Activated T-helper 1 cell treated with anti-CD3 and anti-CD28 coated beads, Interleukin-12 subunit alpha, Interleukin-12 subunit beta, Interleukin-2, Interleukin-4 antibody, amounts not matched to agents 30 ng/mL and 10 ng/mL and 1 ng/mL, durations not matched to agents 14 hours and 24 hours and 36 hours (primary cell): Measurements from ENCODE around the gene NBPF10. TPM values are rescaled to one million over a fixed set of nuclear protein-coding genes. Genes with fewer than 3 reads are reported as not detected.
"Not testable (repeated sequence)": the region's sequence is repeated elsewhere in the genome, so short reads cannot be mapped to it uniquely, and the experiment has no call there.

ENCODE experiments used
- DNase-seq: peaks from one replicate; pipeline ENCODE4 v3.0.0; 2021; ENCODE audit warnings: low spot score
- H3K27ac Mint-ChIP-seq: one replicate; pipeline ENCODE4 v1.8.0; 2021; ENCODE audit warnings: mild to moderate bottlenecking, mixed read lengths
- H3K27me3 Mint-ChIP-seq: one replicate; pipeline ENCODE4 v1.8.0; 2022; ENCODE audit warnings: mild to moderate bottlenecking, moderate library complexity, mixed read lengths; ENCODE audit not compliant: insufficient read depth
- H3K36me3 Mint-ChIP-seq: one replicate; pipeline ENCODE4 v1.8.0; 2021; ENCODE audit warnings: low read depth, mixed read lengths
- H3K4me1 Mint-ChIP-seq: one replicate; pipeline ENCODE4 v1.8.0; 2021; ENCODE audit warnings: low read depth, mixed read lengths
- H3K4me3 Mint-ChIP-seq: one replicate; pipeline ENCODE4 v1.8.0; 2021; ENCODE audit warnings: mild to moderate bottlenecking, moderate library complexity, mixed read lengths
- H3K9me3 Mint-ChIP-seq: one replicate; pipeline ENCODE4 v1.8.0; 2021; ENCODE audit warnings: mixed read lengths
- intact Hi-C: fragments of 100-400 bp; cut with micrococcal nuclease; formaldehyde crosslinking; loops from one replicate; pipeline ENCODE4 v1.15.1; 2024
- total RNA-seq: library from RNA; stranded (reverse); gene quantifications from 2 replicates; pipeline ENCODE4 v1.2.3, GENCODE V29; 2022

The NBPF10 gene, protein sequence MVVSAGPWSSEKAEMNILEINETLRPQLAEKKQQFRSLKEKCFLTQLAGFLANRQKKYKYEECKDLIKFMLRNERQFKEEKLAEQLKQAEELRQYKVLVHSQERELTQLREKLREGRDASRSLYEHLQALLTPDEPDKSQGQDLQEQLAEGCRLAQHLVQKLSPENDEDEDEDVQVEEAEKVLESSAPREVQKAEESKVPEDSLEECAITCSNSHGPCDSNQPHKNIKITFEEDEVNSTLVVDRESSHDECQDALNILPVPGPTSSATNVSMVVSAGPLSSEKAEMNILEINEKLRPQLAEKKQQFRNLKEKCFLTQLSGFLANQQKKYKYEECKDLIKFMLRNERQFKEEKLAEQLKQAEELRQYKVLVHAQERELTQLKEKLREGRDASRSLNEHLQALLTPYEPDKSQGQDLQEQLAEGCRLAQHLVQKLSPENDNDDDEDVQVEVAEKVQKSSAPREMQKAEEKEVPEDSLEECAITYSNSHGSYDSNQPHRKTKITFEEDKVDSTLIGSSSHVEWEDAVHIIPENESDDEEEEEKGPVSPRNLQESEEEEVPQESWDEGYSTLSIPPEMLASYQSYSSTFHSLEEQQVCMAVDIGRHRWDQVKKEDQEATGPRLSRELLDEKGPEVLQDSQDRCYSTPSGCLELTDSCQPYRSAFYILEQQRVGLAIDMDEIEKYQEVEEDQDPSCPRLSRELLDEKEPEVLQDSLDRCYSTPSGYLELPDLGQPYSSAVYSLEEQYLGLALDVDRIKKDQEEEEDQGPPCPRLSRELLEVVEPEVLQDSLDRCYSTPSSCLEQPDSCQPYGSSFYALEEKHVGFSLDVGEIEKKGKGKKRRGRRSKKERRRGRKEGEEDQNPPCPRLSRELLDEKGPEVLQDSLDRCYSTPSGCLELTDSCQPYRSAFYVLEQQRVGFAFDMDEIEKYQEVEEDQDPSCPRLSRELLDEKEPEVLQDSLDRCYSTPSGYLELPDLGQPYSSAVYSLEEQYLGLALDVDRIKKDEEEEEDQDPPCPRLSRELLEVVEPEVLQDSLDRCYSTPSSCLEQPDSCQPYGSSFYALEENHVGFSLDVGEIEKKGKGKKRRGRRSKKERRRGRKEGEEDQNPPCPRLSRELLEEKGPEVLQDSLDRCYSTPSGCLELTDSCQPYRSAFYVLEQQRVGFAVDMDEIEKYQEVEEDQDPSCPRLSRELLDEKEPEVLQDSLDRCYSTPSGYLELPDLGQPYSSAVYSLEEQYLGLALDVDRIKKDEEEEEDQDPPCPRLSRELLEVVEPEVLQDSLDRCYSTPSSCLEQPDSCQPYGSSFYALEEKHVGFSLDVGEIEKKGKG (N-terminal part only)
- 3.6 and 3.7 TPM in 2 replicates for total RNA-seq

DNA sequence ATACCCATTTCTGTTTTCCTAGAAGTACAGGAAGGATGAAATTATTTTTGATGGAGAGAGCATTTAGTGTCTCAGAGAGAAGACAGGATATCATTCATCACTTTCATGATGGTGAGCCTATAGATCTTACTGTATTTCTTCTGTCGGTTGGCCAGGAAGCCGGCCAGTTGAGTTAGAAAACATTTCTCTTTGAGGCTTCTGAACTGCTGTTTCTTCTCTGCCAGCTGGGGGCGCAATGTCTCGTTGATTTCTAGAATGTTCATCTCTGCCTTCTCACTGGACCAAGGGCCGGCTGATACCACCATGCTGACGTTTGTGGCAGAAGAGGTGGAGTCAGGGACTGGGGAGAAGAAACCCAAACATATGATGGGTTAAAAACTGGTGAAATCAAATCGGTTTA is at the start of gene NBPF10:
NBPF10 (minus strand) TSS at position 340 of the 400 bp plus-strand sequence; CDS start at position 305, 35 bp downstream.
- H3K27me3 Mint-ChIP-seq, H3K4me3 Mint-ChIP-seq, H3K27ac Mint-ChIP-seq, DNase-seq, intact Hi-C loops, H3K4me1 Mint-ChIP-seq, H3K9me3 Mint-ChIP-seq, H3K36me3 Mint-ChIP-seq: not testable (repeated sequence)

- H3K4me3 Mint-ChIP-seq: not testable (repeated sequence)
These were observed 29.9 kb upstream of the NBPF10 start for GRCh38 chr1:146174531-146174930.

GRCh38 chr1:146167740-146168139 is 23.1 kb upstream of the NBPF10 start:
- H3K36me3 Mint-ChIP-seq, intact Hi-C loops, H3K27me3 Mint-ChIP-seq, H3K4me1 Mint-ChIP-seq, H3K9me3 Mint-ChIP-seq, H3K27ac Mint-ChIP-seq, DNase-seq, H3K4me3 Mint-ChIP-seq: not testable (repeated sequence)

More at GRCh38 chr1:146174531-146174930, 29.9 kb upstream of the NBPF10 start:
- H3K27me3 Mint-ChIP-seq, H3K9me3 Mint-ChIP-seq, H3K4me1 Mint-ChIP-seq, intact Hi-C loops, H3K36me3 Mint-ChIP-seq, DNase-seq, H3K27ac Mint-ChIP-seq: not testable (repeated sequence)

- H3K36me3 Mint-ChIP-seq, H3K9me3 Mint-ChIP-seq, H3K27me3 Mint-ChIP-seq, H3K27ac Mint-ChIP-seq, H3K4me1 Mint-ChIP-seq, DNase-seq, intact Hi-C loops, H3K4me3 Mint-ChIP-seq: not testable (repeated sequence)
These were observed 22.7 kb upstream of the NBPF10 start for GRCh38 chr1:146167273-146167672.

Other genes starting within 250 kb of the NBPF10 start
- 1.9 TPM in 2 replicates for gene ITGA10, start 234.8 kb downstream of the NBPF10 start, total RNA-seq
- 30.6 and 31.2 TPM in 2 replicates for gene PEX11B, start 226.1 kb downstream of the NBPF10 start, total RNA-seq
- gene RBM8A, start 217.3 kb downstream of the NBPF10 start, total RNA-seq: 331 and 354 TPM in 2 replicates
- gene LIX1L, start 186.8 kb downstream of the NBPF10 start, total RNA-seq: 30.3 and 32.2 TPM in 2 replicates
- 4.8 and 5.1 TPM in 2 replicates for gene ANKRD34A, start 180.2 kb downstream of the NBPF10 start, total RNA-seq
- gene POLR3GL, start 180.1 kb downstream of the NBPF10 start, total RNA-seq: 10.6 and 11.6 TPM in 2 replicates
- 107 and 108 TPM in 2 replicates for gene TXNIP, start 148.2 kb downstream of the NBPF10 start, total RNA-seq
- gene HJV, start 123.1 kb downstream of the NBPF10 start, total RNA-seq: not detected in 2 replicates
- gene NOTCH2NLA, start 84.2 kb upstream of the NBPF10 start, total RNA-seq: 35.7 and 36.4 TPM in 2 replicates